MCF 10A (cell line): ENCODE results near the gene TRAF5. TPM values are rescaled to one million over a fixed set of nuclear protein-coding genes. Genes with fewer than 3 reads are reported as not detected.

Experiments used
- BruUV-seq: library from RNA; stranded (reverse); fragments of 400-500 nt; replicated peaks from 2 replicates; lab custom pipeline; 2021; lab: Mats Ljungman, UMichigan
- CTCF ChIA-PET: fragments of 300-600 bp; sonication (Branson Sonifier 250); formaldehyde crosslinking; extraction: SDS; loops from one replicate; lab custom pipeline; 2021; ENCODE audit warnings: antibody characterized with exemption, inconsistent platforms; lab: Yijun Ruan, JAX
- POLR2A ChIA-PET: fragments of 300-600, 350-650 bp; sonication (Branson Sonifier 250); formaldehyde crosslinking; extraction: SDS; loops from one replicate; lab custom pipeline; 2020; ENCODE audit warnings: antibody characterized with exemption, inconsistent platforms; lab: Yijun Ruan, JAX
- DNase-seq: peaks from one replicate; pipeline ENCODE4 v3.0.0-alpha.2; 2018; ENCODE audit not compliant: unreplicated experiment
- H3K27ac Mint-ChIP-seq: one replicate; pipeline ENCODE4 v1.8.0; 2022; ENCODE audit warnings: mild to moderate bottlenecking, low read depth, mixed read lengths; ENCODE audit not compliant: unreplicated experiment
- H3K27me3 Mint-ChIP-seq: one replicate; pipeline ENCODE4 v1.8.0; 2022; ENCODE audit warnings: mixed read lengths; ENCODE audit not compliant: insufficient read depth, unreplicated experiment
- H3K36me3 Mint-ChIP-seq: one replicate; pipeline ENCODE4 v1.8.0; 2022; ENCODE audit warnings: mild to moderate bottlenecking, moderate library complexity, mixed read lengths; ENCODE audit not compliant: insufficient read depth, unreplicated experiment
- H3K4me1 Mint-ChIP-seq: one replicate; pipeline ENCODE4 v1.8.0; 2022; ENCODE audit warnings: mixed read lengths; ENCODE audit not compliant: insufficient read depth, unreplicated experiment
- H3K4me3 Mint-ChIP-seq: one replicate; pipeline ENCODE4 v1.8.0; 2022; ENCODE audit warnings: mild to moderate bottlenecking, moderate library complexity, mixed read lengths; ENCODE audit not compliant: unreplicated experiment
- H3K9me3 Mint-ChIP-seq: one replicate; pipeline ENCODE4 v1.8.0; 2022; ENCODE audit warnings: mixed read lengths; ENCODE audit not compliant: unreplicated experiment
- CTCF ChIP-seq: fragments of 200-600 bp; IDR thresholded peaks from one replicate; pipeline ENCODE4 v1.8.0; 2022; ENCODE audit warnings: antibody characterized with exemption, mild to moderate bottlenecking; ENCODE audit not compliant: unreplicated experiment
- intact Hi-C: fragments of 100-400 bp; cut with micrococcal nuclease; formaldehyde crosslinking; loops from 2 replicates; pipeline ENCODE4 v1.14.1; 2022
- total RNA-seq: library from RNA; stranded (reverse); gene quantifications from 2 replicates; pipeline ENCODE4 v1.2.3, GENCODE V29; 2022

The TRAF5 gene
- total RNA-seq, 1 experiment from 2014 or later = 16.0 TPM

DNA sequence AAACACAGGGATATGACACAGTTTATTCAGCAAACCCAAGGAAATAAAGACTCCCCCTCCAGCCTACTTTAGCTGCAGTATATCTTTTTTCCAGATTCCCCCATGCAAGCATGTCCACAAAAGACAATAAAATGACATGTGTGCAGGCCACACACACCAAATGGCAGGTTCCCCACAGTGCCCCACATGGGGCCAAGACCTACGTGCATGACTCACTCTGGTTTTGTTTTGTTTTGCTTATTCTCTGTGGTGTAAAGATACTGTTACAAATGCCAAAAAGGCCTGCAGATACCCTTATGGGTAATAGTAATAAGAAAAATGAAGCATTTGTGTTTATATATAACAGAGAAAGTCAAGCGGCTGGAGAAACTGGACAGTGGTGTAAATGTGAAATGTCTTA, 93.8 kb downstream of the TRAF5 start:
- no TSS peak for BruUV-seq
- Mint-ChIP-seq H3K27me3 (no peaks in the 10 kb centered on the region), H3K9me3 (peaks cover 4% of the 10 kb centered on the region), H3K4me3 (peak overlapping the region; percentile 0), H3K27ac (peak overlapping the region; percentile 20), H3K4me1 (peaks cover 34% of the 10 kb centered on the region), H3K36me3 (no peaks in the 10 kb centered on the region)
- intact Hi-C loops = no loop called here
- ChIA-PET CTCF (interaction anchor here (0.6 to 1.0 kb wide), 3 partner anchors 10 to 21 kb away, joined by 3 read pairs; no protein-coding TSS in a partner anchor), POLR2A (interaction anchor here (0.6 kb wide), 1 partner anchor 93 kb away, joined by 3 read pairs; no protein-coding TSS in a partner anchor)
- DNase-seq = peak; percentile 85
- TF ChIP-seq CTCF = no peak

GRCh38 chr1:211420845-211421454, 94.3 kb downstream of the TRAF5 start:
- CTCF ChIA-PET = interaction anchor here (0.6 to 1.0 kb wide), 5 partner anchors 10 to 142 kb away, joined by 3 read pairs; no protein-coding TSS in a partner anchor
- BruUV-seq = TSS peak; percentile 72
- H3K27ac Mint-ChIP-seq = peak overlapping the region; percentile 20

GRCh38 chr1:211424018-211424417, 97.4 kb downstream of the TRAF5 start:
- intact Hi-C loops = no loop called here
- ChIA-PET POLR2A (interaction anchor here (1.3 kb wide), 1 partner anchor 10 kb away, joined by 3 read pairs; no protein-coding TSS in a partner anchor), CTCF (interaction anchor here (0.8 to 1.1 kb wide), 3 partner anchors 86 to 230 kb away, joined by 3 to 5 read pairs (median 3); no protein-coding TSS in a partner anchor)
- no peak for TF ChIP-seq CTCF
- H3K27me3 Mint-ChIP-seq = no peaks in the 10 kb centered on the region
- no peak overlapping the region for H3K27ac Mint-ChIP-seq
- BruUV-seq = no TSS peak
- no peaks in the 10 kb centered on the region for H3K9me3 Mint-ChIP-seq
- H3K36me3 Mint-ChIP-seq = no peaks in the 10 kb centered on the region
- no peak for DNase-seq
- H3K4me1 Mint-ChIP-seq = peaks cover 17% of the 10 kb centered on the region
- no peak overlapping the region for H3K4me3 Mint-ChIP-seq

More at GRCh38 chr1:211420845-211421454, 94.3 kb downstream of the TRAF5 start:
- POLR2A ChIA-PET = interaction anchor here (0.6 to 1.1 kb wide), 4 partner anchors 47 to 993 kb away, joined by 3 read pairs; no protein-coding TSS in a partner anchor
- no peaks in the 10 kb centered on the region for H3K36me3 Mint-ChIP-seq
- DNase-seq = peak; percentile 38
- no peaks in the 10 kb centered on the region for H3K9me3 Mint-ChIP-seq
- intact Hi-C loops = no loop called here
- peak overlapping the region; percentile 0 for H3K4me3 Mint-ChIP-seq
- H3K4me1 Mint-ChIP-seq = peaks cover 30% of the 10 kb centered on the region
- no peak for TF ChIP-seq CTCF
- H3K27me3 Mint-ChIP-seq = no peaks in the 10 kb centered on the region

Other genes starting within 250 kb of the TRAF5 start
- 0.17 and 0.19 TPM in 2 replicates for gene KCNH1, start 192.7 kb upstream of the TRAF5 start, total RNA-seq
- 70.1 and 70.3 TPM in 2 replicates for gene RCOR3, start 67.5 kb upstream of the TRAF5 start, total RNA-seq
- not detected in 2 replicates for gene RD3, start 165.3 kb downstream of the TRAF5 start, total RNA-seq